HG03095 (cell line): ENCODE data around the gene MARCHF10.
"Not testable (repeated sequence)": the region's sequence is repeated elsewhere in the genome, so short reads cannot be mapped to it uniquely, and the experiment has no call there.

ENCODE experiments used
- ATAC-seq: cut with Tn5 transposase; IDR thresholded peaks from one replicate; pipeline ENCODE4 v1.9.1; 2021; ENCODE audit warnings: moderate library complexity; ENCODE audit not compliant: unreplicated experiment

MARCHF10 gene

GRCh38 chr17:62791235-62791734 is 16.8 kb downstream of the MARCHF10 start:
- no peak for ATAC-seq

GRCh38 chr17:62790564-62790986 is 17.5 kb downstream of the MARCHF10 start:
- no peak for ATAC-seq

DNA sequence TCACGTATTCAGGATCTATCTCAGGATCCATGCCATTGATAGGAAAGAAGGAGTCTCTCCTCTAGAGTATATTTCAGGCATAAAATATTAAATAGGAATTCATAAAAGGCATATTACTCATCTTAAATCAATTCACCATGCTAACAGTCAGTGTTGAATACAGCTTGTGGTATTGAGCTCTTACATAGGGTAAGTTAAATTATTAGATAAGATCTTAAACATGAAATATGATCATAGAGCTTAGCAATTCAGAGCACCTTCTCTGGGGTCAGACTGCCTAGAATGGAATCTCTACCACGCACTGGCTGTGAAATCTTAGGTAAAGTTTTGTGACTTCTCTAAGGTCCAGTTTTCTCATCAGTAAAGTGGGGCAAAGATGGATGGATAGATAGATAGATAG is 20.7 kb downstream of the MARCHF10 start:
- no peak for ATAC-seq

GRCh38 chr17:62786646-62787045 is 21.5 kb downstream of the MARCHF10 start:
- ATAC-seq = no peak

DNA sequence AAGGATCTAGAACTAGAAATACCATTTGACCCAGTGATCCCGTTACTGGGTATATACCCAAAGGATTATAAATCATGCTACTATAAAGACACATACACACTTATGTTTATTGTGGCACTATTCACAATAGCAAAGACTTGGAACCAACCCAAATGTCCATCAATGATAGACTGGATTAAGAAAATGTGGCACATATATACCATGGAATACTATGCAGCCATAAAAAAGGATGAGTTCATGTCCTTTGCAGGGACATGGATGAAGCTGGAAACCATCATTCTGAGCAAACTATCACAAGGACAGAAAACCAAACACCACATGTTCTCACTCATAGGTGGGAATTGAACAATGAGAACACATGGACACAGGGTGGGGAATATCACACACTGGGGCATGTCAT is 22.1 kb downstream of the MARCHF10 start:
- ATAC-seq = not testable (repeated sequence)

- ATAC-seq = no peak
Measured at GRCh38 chr17:62782730-62783270, 25.3 kb downstream of the MARCHF10 start.

DNA sequence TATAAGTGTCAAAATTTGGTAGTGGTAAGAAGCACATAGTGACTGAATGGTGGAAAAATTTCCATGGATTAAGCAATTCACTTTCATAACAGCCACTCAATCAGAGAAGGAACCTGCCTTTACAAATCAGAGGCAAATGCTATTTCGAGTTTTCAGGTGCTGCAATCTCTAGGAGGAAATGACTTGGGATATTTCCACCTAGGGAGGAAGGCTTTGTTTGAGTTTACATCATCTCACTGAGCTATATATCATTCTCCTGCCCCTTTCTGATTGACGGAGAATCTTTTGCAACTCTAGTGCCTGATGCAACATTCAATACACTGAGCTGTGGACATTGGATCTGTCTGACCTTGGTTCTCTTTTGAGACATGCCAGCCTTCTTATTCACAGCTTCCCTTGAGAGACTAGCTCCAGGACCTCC is 26.3 kb downstream of the MARCHF10 start:
- ATAC-seq = no peak

- no peak for ATAC-seq
Measured at GRCh38 chr17:62781356-62781755, 26.8 kb downstream of the MARCHF10 start.

- ATAC-seq = no peak
Measured at GRCh38 chr17:62780951-62781350, 27.2 kb downstream of the MARCHF10 start.

GRCh38 chr17:62780269-62780668 is 27.8 kb downstream of the MARCHF10 start:
- no peak for ATAC-seq

- ATAC-seq = no peak
Measured at GRCh38 chr17:62778990-62779681, 29.0 kb downstream of the MARCHF10 start.

- ATAC-seq = no peak
Measured at GRCh38 chr17:62775876-62776275, 32.2 kb downstream of the MARCHF10 start.

DNA sequence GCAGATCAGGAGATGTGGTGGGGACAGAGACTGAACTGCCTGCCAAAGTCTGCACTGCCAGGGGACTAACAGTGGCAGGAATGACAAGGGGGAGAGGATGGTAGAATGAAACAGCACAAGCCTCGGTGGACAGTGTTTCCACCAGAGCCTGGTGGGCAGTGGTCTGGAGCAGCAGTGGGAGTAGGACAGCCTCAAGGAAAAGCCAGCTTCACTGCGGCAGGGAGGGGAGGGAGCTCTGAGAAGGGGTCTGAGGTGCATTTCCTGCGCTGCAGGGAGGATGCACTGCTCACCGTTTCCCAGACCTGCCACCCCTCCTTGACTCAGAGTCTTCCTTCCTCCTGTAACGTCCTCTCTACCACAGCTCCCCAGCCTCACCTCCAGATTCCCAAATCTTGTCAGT is 33.8 kb downstream of the MARCHF10 start:
- ATAC-seq = no peak

DNA sequence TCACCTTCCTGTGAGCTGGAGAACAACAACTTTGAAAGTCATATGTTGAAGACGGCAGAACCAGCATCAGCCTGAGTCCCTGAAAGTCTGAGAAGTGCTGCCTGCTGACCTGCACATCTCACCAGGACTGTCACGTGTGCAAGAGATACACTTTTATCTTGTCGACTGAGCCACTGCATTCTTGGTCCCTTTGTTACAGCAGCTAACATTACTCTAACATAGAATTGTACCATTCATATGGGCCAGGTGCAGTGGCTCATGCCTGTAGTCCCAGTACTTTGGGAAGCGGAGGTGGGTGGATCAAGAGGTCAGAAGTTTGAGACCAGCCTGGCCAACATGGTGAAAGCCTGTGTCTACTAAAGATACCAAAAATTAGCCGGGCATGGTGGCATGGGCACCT is 40.1 kb downstream of the MARCHF10 start:
- ATAC-seq = no peak

GRCh38 chr17:62765351-62765750 is 42.8 kb downstream of the MARCHF10 start:
- ATAC-seq = no peak

DNA sequence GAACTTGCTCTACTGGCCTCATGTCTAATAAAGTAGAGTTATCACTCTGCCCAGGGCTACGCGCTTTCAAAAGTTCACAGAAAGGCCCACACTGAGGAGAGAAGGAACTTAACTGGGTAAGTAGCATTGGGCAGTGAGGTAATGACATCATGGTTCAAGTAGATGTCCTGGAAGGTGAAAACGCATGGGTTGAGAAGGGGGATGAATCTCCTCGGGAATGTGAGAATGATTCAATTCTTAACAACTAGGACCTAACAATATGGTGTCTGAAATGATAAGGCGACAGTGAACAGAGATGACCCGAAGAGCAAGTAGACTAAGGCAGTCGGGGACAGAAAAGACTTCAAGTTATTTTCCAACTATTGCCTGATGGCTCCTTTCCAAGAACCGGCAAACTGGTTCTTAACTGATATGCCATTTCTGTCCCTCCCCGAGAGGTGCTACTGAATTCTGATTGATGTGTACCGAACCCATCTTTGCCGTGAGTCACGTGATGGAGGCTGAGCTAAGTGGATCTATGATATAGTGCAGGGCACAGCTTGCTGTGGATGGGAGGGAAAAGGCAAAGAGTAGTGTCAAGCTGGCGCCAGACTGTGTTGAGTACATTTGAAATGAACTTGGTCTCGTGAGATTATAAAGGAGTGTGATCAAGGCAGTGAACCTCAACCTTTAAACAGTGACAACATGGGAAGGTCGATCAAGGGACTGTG is 44.1 kb downstream of the MARCHF10 start:
- no peak for ATAC-seq

GRCh38 chr17:62761884-62762283 is 46.2 kb downstream of the MARCHF10 start:
- no peak for ATAC-seq

DNA sequence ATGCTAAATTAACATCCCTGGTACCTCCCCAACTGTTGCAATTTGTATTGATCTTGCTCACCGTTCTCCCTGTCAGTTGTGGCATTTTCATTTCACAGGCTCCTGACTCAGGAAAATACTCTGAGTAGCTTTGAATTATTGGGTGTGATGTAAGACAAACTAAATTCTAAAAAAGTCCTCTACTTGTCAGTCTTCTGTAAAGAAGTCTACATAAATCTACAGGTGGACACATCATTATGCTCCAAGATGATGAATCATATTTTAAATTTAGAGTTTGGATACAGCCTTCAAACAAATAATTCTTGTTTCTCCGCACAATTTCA is 47.2 kb downstream of the MARCHF10 start:
- ATAC-seq = no peak

- no peak for ATAC-seq
Measured at GRCh38 chr17:62760059-62760944, 47.8 kb downstream of the MARCHF10 start.

DNA sequence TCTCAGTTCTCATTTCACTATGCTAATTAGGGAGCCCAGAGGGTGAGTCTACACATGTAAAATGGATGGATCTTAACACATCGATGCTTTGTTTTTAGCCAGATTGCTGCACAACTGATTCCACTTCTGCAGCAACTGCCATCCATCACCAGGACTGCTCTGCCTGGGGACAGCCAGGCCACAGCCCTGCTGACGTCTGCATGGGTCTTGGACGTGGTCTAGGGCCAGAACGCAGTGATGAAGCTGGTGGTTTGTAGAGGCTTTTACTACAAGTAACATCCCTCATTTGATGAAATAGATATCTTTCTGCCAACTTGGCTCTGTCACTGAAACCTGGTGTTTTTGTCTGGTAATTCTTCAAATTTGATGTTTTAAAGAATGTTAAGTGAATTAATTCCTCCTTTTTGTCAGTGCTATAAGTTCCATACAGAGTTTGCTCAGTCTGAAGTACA is 50.6 kb downstream of the MARCHF10 start:
- ATAC-seq = no peak

DNA sequence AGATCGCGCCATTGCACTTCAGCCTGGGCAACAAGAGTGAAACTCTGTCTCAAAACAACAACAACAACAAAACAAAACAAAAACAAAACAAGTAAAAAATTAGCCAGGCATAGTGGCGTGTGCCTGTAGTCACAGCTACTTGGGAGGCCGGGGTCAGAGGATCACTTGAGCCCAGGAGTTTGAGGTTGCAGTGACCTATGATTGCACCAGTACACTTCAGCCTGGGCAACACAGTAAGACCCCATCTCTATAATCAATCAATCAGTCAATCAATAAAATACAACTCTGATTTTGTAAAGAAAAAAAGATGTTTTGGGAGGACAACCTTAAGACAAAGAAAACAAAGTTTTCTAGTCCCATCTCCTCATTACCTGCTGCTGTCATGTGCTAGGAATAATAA is 51.9 kb downstream of the MARCHF10 start:
- ATAC-seq = no peak
